Stimulated activated CD8-positive, alpha-beta memory T cell treated with anti-CD3 and anti-CD28 coated beads, Interleukin-7, amount 100 ng/mL, for 4 hours (primary cell): ENCODE measurements around the gene CDH23.

Experiments
- DNase-seq, 2 donors: peaks; one replicate each; pipeline ENCODE4 v3.0.0-alpha.2; 2020; ENCODE audit warnings: low read depth in 2 of 2

CDH23 gene

GRCh38 chr10:71743089-71743838 lies 346.5 kb downstream of the CDH23 start:
- DNase-seq = no peak

GRCh38 chr10:71743866-71744265 lies 347.1 kb downstream of the CDH23 start:
- DNase-seq = no peak

GRCh38 chr10:71744897-71745663 lies 348.4 kb downstream of the CDH23 start:
- no peak for DNase-seq

GRCh38 chr10:71745664-71746250 lies 349.0 kb downstream of the CDH23 start:
- no peak for DNase-seq

- DNase-seq = no peak
Measured at GRCh38 chr10:71746344-71747037, 349.8 kb downstream of the CDH23 start.

GRCh38 chr10:71747039-71747531 lies 350.4 kb downstream of the CDH23 start:
- no peak for DNase-seq

- DNase-seq = no peak
Measured at GRCh38 chr10:71747551-71748523, 351.1 kb downstream of the CDH23 start.

- peak; percentile 57 to 66 for DNase-seq
Measured at GRCh38 chr10:71748671-71749191, 352.0 kb downstream of the CDH23 start.

- DNase-seq = no peak
Measured at GRCh38 chr10:71749396-71749795, 352.7 kb downstream of the CDH23 start.

GRCh38 chr10:71750124-71750841 lies 353.6 kb downstream of the CDH23 start:
- DNase-seq = no peak

- no peak for DNase-seq
Measured at GRCh38 chr10:71750986-71751385, 354.3 kb downstream of the CDH23 start.

GRCh38 chr10:71751515-71752224 lies 354.9 kb downstream of the CDH23 start:
- no peak for DNase-seq

- no peak for DNase-seq
Measured at GRCh38 chr10:71752391-71753090, 355.8 kb downstream of the CDH23 start.

GRCh38 chr10:71753091-71753959 lies 356.6 kb downstream of the CDH23 start:
- no peak for DNase-seq

- no peak for DNase-seq
Measured at GRCh38 chr10:71753960-71754505, 357.3 kb downstream of the CDH23 start.

GRCh38 chr10:71754562-71754961 lies 357.8 kb downstream of the CDH23 start:
- DNase-seq = no peak

GRCh38 chr10:71755179-71755879 lies 358.6 kb downstream of the CDH23 start:
- no peak for DNase-seq
